ENCODE data around the gene PLXNA4.

PLXNA4 gene

GRCh38 chr7:132350741-132351140 lies 225.5 kb downstream of the PLXNA4 start:
- CTCF ChIA-PET: no interaction called here
- DNase-seq (ENCODE audit: extremely low spot score): no peak
- TF ChIP-seq L3MBTL2 (conservative IDR thresholded peaks at IDR 0.05) (no peak), FOXK2 (IDR thresholded peaks at IDR 0.05) (no peak), ELF4 (IDR thresholded peaks at IDR 0.05) (no peak), SP1 (IDR thresholded peaks at IDR 0.05) (no peak), PKNOX1 (IDR thresholded peaks at IDR 0.05) (no peak), ZNF384 (IDR thresholded peaks at IDR 0.05) (no peak), FOXM1 (IDR thresholded peaks at IDR 0.05; ENCODE audit: borderline replicate concordance) (no peak), LEF1 (IDR thresholded peaks at IDR 0.05; ENCODE audit: borderline replicate concordance) (no peak), HDGF (IDR thresholded peaks at IDR 0.05; ENCODE audit: borderline replicate concordance) (no peak), CTBP1 (IDR thresholded peaks at IDR 0.05; ENCODE audit: borderline replicate concordance) (no peak), NFRKB (IDR thresholded peaks at IDR 0.05) (no peak), BHLHE40 (IDR thresholded peaks at IDR 0.05; ENCODE audit: borderline replicate concordance) (no peak), TARDBP (IDR thresholded peaks at IDR 0.05) (no peak), ARNT (IDR thresholded peaks at IDR 0.05) (no peak), SUZ12 (IDR thresholded peaks at IDR 0.05) (no peak), FOXA1 (IDR thresholded peaks at IDR 0.05) (no peak)
- POLR2A ChIA-PET: no interaction called here

GRCh38 chr7:132349075-132349474 lies 227.2 kb downstream of the PLXNA4 start:
- CTCF ChIA-PET: no interaction called here
- TF ChIP-seq NFRKB (IDR thresholded peaks at IDR 0.05) (no peak), FOXM1 (IDR thresholded peaks at IDR 0.05; ENCODE audit: borderline replicate concordance) (no peak), BHLHE40 (IDR thresholded peaks at IDR 0.05; ENCODE audit: borderline replicate concordance) (no peak), ZNF384 (IDR thresholded peaks at IDR 0.05) (no peak), SP1 (IDR thresholded peaks at IDR 0.05) (no peak), ELF4 (IDR thresholded peaks at IDR 0.05) (no peak), PKNOX1 (IDR thresholded peaks at IDR 0.05) (no peak), HDGF (IDR thresholded peaks at IDR 0.05; ENCODE audit: borderline replicate concordance) (no peak), TARDBP (IDR thresholded peaks at IDR 0.05) (no peak), ARNT (IDR thresholded peaks at IDR 0.05) (no peak), L3MBTL2 (conservative IDR thresholded peaks at IDR 0.05) (no peak), FOXA1 (IDR thresholded peaks at IDR 0.05) (no peak), SUZ12 (IDR thresholded peaks at IDR 0.05) (no peak)
- no peak for DNase-seq (ENCODE audit: extremely low spot score)
- POLR2A ChIA-PET: no interaction called here

- CTCF ChIA-PET: no interaction called here
- TF ChIP-seq FOXK2 (IDR thresholded peaks at IDR 0.05) (no peak), PKNOX1 (IDR thresholded peaks at IDR 0.05) (no peak), FOXA1 (IDR thresholded peaks at IDR 0.05) (no peak), SUZ12 (IDR thresholded peaks at IDR 0.05) (no peak), ZNF384 (IDR thresholded peaks at IDR 0.05) (no peak), ARNT (IDR thresholded peaks at IDR 0.05) (no peak), LEF1 (IDR thresholded peaks at IDR 0.05; ENCODE audit: borderline replicate concordance) (no peak), SP1 (IDR thresholded peaks at IDR 0.05) (no peak), ELF4 (IDR thresholded peaks at IDR 0.05) (no peak), CTBP1 (IDR thresholded peaks at IDR 0.05; ENCODE audit: borderline replicate concordance) (no peak), L3MBTL2 (conservative IDR thresholded peaks at IDR 0.05) (no peak), HDGF (IDR thresholded peaks at IDR 0.05; ENCODE audit: borderline replicate concordance) (no peak)
- no peak for DNase-seq (ENCODE audit: extremely low spot score)
- POLR2A ChIA-PET: no interaction called here
These were observed 227.9 kb downstream of the PLXNA4 start for GRCh38 chr7:132348341-132348740.

- ChIA-PET CTCF (no interaction called here), POLR2A (no interaction called here)
- no peak for TF ChIP-seq L3MBTL2 (conservative IDR thresholded peaks at IDR 0.05)
- TF ChIP-seq FOXK2 (IDR thresholded peaks at IDR 0.05): no peak
- TF ChIP-seq TARDBP (IDR thresholded peaks at IDR 0.05): no peak
- no peak for TF ChIP-seq BHLHE40 (IDR thresholded peaks at IDR 0.05; ENCODE audit: borderline replicate concordance)
- no peak for TF ChIP-seq ZNF384 (IDR thresholded peaks at IDR 0.05)
- no peak for TF ChIP-seq PKNOX1 (IDR thresholded peaks at IDR 0.05)
- TF ChIP-seq HDGF (IDR thresholded peaks at IDR 0.05; ENCODE audit: borderline replicate concordance): no peak
- TF ChIP-seq FOXA1 (IDR thresholded peaks at IDR 0.05): no peak
- TF ChIP-seq ARNT (IDR thresholded peaks at IDR 0.05): no peak
- no peak for TF ChIP-seq SP1 (IDR thresholded peaks at IDR 0.05)
- TF ChIP-seq ELF4 (IDR thresholded peaks at IDR 0.05): no peak
- TF ChIP-seq NFRKB (IDR thresholded peaks at IDR 0.05): no peak
- no peak for DNase-seq (ENCODE audit: extremely low spot score)
These were observed 228.4 kb downstream of the PLXNA4 start for GRCh38 chr7:132347858-132348257.

- TF ChIP-seq CTBP1 (IDR thresholded peaks at IDR 0.05; ENCODE audit: borderline replicate concordance) (no peak), ARNT (IDR thresholded peaks at IDR 0.05) (no peak), FOXK2 (IDR thresholded peaks at IDR 0.05) (no peak), PKNOX1 (IDR thresholded peaks at IDR 0.05) (no peak), FOXM1 (IDR thresholded peaks at IDR 0.05; ENCODE audit: borderline replicate concordance) (no peak), BHLHE40 (IDR thresholded peaks at IDR 0.05; ENCODE audit: borderline replicate concordance) (no peak), SUZ12 (IDR thresholded peaks at IDR 0.05) (no peak), LEF1 (IDR thresholded peaks at IDR 0.05; ENCODE audit: borderline replicate concordance) (no peak), HDGF (IDR thresholded peaks at IDR 0.05; ENCODE audit: borderline replicate concordance) (no peak), NFRKB (IDR thresholded peaks at IDR 0.05) (no peak), L3MBTL2 (conservative IDR thresholded peaks at IDR 0.05) (no peak), ZNF384 (IDR thresholded peaks at IDR 0.05) (no peak), ELF4 (IDR thresholded peaks at IDR 0.05) (no peak), TARDBP (IDR thresholded peaks at IDR 0.05) (no peak), SP1 (IDR thresholded peaks at IDR 0.05) (no peak), FOXA1 (IDR thresholded peaks at IDR 0.05) (no peak)
- CTCF ChIA-PET: no interaction called here
- DNase-seq (ENCODE audit: extremely low spot score): no peak
- POLR2A ChIA-PET: no interaction called here
These were observed 229.1 kb downstream of the PLXNA4 start for GRCh38 chr7:132347123-132347522.
